ENCODE measurements around the gene SCT.
A peak's percentile ranks its signal among the peaks of the same experiment; 100 is the strongest.

Gene SCT

DNA sequence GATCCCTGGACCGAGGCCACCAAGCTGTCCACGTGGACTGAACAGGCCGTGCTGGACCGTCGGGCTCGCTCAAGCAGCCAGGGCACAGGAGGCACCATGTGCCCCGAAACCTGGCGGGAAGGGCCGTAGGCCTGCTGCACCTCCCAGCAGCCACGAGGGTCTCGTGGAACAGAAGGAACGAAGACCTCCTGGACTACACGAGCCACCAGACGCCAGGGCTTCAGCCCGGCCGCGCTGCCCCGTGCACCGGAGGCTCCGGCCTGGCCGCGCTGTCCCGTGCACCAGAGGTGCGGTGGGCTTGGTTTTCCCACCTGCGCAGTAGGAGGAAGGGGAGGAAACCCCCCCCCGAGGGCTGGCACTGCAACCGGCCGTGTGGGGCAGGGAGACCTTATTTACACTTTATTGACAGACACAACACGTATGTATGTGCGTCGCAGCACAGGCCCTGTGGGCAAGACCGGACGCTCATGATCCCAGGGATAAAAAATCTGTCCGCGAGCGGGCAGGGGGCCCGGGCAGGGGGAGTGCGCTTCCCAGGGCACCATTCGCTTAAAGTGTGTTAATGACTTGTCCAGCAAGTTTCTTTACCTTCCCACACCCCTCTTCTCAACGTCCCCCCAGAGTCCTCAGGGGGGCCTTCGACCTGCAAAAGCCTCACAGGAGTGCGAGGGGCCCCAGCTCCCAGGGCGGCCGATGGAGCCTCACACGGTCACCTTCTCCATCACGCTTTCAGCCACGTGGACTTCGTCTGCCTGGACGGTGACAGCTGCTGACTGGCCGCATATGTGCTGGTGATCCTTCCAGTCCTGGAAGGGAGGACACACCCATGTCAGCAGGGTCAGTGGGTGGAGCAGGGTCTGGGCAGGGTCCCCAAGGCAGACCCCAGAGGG, 17.1 kb upstream of the SCT start:
- no peak for DNase-seq

DNA sequence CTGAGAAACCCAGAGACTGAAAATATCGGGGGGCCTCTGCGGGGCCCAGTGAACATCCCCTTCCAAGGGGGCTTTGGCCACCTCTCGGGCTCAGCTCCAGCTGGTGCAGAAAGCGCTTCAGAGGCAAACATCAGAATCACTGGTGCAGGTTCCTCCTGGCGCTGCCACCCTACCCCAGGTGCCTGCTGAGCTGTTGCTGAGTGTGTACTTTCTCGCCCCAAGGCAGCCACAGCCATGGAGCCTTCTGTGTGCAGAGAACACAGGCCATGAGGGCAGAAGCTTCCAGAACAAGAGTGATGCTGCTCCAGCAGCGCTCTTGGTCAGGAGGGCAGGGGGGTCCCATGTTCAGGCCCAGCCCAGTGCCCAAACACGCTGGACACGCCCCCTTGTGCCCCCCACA, 16.4 kb upstream of the SCT start:
- no peak for DNase-seq

DNA sequence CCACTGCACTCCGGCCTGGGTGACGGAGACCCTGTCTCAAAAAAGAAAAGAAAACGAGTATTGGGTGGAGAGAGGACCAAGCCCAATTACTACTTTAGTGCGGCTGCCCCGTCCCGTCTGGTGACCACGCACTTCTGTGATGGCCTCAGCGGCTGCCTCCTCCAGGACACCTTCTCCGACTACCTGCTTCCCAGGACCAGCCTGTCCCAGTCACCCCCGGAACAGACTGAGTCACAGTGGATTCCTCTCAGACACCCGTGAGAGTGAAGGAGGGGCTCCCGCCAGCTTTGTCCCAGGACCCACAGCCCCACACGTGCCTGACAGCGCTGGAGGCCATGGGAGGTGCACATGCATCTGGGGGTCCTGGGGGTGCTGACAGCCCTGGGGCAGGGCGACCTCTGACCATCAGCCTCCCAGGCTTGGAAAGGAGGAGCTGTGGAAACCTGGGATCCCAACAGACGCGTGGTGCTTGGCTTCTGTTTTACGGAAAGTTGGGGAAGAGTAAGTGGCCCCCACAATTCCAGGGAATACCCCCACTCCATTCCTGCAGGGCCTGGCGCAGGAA, 14.9 kb upstream of the SCT start:
- no peak for DNase-seq

DNA sequence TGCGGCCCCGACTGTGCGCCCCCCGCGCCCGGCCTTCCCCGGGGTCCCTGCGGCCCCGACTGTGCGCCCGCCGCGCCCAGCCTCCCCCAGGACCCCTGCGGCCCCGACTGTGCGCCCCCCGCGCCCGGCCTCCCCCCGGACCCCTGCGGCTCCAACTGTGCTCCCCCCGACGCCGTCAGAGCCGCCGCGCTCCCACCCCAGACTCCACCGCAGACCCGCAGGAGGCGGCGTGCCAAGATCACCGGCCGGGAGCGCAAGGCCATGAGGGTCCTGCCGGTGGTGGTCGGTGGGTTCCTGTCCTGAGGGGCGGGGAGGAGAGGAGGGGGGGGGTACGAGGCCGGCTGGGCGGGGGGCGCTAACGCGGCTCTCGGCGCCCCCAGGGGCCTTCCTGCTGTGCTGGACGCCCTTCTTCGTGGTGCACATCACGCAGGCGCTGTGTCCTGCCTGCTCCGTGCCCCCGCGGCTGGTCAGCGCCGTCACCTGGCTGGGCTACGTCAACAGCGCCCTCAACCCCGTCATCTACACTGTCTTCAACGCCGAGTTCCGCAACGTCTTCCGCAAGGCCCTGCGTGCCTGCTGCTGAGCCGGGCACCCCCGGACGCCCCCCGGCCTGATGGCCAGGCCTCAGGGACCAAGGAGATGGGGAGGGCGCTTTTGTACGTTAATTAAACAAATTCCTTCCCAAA, 13.2 kb upstream of the SCT start:
- DNase-seq, result no peak

DNA sequence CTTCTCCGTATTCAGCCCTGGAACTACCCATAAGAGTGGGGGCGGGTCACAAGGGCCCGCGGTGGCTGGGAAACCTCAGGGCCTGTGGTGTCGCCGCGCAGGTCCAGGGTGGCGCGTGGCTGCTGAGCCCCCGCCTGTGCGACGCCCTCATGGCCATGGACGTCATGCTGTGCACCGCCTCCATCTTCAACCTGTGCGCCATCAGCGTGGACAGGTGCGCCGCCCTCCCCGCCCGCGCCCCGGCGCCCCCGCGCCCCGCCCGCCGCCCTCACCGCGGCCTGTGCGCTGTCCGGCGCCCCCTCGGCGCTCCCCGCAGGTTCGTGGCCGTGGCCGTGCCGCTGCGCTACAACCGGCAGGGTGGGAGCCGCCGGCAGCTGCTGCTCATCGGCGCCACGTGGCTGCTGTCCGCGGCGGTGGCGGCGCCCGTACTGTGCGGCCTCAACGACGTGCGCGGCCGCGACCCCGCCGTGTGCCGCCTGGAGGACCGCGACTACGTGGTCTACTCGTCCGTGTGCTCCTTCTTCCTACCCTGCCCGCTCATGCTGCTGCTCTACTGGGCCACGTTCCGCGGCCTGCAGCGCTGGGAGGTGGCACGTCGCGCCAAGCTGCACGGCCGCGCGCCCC, 12.5 kb upstream of the SCT start:
- no peak for DNase-seq

DNA sequence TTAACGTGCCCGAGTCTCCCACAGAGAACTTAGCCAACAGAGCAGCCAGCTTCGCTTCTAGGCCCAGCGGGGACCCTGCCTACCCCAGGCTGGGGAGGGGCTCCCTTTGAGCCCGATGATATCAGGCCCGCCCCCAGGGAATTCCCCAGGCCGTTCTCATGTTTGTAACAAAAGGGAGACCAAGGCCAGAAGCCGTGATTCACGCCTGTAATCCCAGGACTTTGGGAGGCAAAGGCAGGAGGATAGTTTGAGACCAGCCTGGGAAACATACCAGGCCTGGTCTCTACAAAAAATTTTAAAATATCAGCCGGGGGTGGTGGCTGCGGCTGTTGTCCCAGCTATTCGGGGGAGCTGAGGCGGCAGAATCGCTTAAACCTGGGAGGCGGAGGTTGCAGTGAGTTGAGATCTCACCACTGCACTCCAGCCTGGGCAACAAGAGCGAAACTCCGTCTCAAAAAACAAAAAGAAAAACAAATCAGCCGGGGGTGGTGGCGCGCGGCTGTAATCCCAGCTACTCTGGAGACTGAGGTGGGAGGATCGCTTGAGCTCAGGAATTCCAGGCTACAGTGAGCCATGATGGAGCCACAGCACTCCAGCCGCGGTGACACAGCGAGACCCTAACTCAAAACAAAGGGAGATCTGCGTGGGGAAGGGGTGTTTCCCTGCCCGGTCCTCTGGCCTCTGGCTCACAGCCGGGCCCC, 11.8 kb upstream of the SCT start:
- DNase-seq, result no peak

DNA sequence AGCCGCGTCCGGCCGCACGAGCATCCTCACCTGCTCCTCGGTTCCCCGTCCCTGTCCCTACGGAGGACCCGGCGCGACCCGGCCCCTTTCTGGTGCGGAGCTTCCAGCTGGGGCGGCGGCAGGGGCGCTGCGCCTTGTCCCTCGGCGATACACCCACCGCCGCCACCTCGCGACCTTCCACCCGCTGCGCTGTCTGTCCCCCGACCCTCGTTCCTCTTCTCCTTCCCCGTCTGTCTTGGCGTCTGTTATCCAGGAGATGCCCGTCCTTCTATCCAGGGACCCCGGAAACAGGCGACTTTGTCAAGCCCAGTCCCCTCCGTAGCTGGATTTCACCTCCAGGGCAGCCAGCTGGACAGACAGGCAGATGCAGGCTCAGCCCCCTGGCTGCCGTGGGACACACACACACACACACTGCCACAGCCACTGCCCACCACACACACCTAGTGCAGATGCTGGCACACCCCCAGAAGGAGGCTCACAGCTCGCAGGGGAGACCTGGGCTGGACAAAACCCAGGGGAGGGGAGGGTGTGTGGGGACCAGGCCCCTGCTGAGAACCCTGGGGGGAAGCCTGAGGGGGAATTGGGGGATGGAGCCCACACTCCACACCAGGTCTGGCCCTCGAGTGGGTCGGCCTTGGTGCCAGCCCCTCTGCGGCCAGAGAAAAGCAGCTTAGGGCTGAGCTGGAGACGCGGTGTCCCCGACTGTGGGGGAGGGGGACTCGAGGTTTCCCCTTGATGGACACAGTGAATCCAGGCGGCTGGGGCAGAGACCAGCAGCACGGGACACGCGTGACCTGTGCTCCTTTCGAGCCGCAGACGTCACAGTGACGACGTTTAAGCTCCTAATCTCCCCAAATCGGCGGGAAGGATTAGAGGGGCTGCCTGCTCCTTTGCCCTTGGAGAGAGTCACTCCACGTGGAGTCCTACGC, 10.9 kb upstream of the SCT start:
- no peak for DNase-seq

DNA sequence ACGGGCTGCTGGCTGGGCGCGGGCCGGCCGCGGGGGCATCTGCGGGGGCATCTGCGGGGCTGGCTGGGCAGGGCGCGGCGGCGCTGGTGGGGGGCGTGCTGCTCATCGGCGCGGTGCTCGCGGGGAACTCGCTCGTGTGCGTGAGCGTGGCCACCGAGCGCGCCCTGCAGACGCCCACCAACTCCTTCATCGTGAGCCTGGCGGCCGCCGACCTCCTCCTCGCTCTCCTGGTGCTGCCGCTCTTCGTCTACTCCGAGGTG, 10.3 kb upstream of the SCT start:
- DNase-seq, result no peak

DNA sequence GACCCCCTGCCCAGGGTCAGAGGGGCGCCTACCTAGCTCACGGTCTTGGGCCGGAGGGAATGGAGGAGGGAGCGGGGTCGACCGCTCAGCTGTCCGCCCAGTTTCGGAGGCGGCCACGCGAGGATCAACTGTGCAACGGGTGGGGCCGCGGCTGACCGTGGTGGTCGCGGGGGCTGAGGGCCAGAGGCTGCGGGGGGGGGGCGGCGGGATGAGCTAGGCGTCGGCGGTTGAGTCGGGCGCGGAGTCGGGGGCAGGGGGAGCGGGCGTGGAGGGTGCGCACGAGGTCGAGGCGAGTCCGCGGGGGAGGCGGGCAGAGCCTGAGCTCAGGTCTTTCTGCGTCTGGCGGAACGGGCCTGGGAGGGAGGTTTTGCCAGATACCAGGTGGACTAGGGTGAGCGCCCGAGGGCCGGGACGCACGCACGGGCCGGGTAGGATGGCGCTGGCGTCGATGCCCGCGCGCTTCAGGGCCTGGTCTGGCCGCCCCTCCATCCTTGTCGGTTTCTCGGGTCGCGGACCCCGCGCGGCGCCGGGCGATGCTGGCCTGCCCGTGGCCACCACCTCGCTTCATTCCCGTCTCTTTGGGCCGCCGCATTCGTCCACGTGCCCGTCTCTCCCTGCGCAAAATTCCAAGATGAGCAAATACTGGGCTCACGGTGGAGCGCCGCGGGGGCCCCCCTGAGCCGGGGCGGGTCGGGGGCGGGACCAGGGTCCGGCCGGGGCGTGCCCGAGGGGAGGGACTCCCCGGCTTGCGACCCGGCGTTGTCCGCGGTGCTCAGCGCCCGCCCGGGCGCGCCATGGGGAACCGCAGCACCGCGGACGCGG, 9.7 kb upstream of the SCT start, which contains the start of gene DRD4:
Gene DRD4, plus strand, starts transcription at position 759 of the 822 bp plus-strand sequence. Its CDS starts 36 bp downstream, at position 795.
- no peak for DNase-seq

DNA sequence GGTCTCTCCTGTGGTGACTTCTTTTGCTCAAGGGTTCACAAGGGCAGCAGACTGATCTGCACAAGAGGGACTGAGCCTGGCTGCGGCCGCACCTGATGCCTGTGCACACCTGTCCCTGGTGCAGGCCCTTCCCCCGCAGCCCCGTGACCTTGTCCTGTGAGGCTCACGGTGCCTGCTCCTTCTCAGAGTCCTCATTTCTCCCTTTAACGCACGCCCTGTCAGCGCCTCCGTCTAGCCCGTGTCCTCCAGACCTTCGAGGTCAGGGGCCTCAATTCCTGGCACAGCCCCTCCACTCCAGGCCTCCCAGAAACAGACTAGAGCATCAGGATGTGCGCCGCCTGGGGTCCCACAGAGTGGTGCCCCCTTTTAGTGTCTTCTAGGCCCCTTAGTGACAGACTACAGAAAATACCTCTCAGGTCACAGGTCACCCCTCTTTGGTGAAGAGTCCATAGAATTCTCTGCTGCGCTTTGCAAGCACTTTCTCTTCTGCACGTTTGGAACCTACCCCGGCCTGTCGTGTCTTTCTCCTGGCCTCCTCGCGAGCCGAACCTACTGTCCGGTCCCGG, 9.0 kb upstream of the SCT start:
- DNase-seq, result no peak

DNA sequence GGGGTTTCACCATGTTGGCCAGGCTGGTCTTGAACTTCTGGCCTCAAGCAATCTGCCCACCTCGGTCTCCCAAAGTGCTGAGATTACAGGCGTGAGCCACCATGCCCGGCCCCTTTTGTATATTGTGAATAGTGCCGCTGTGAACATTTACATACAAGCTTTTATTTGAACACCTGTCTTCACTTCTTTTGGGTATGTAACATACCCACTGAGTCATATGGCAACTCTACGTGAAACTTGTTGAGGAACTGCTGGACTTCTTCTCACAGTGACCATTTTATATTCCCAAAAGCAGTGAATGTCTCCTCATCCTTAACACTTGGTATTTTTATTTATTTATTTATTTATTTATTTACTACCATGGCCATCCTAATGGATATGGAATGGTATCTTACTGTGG, 3.9 kb upstream of the SCT start:
- no peak for DNase-seq

DNA sequence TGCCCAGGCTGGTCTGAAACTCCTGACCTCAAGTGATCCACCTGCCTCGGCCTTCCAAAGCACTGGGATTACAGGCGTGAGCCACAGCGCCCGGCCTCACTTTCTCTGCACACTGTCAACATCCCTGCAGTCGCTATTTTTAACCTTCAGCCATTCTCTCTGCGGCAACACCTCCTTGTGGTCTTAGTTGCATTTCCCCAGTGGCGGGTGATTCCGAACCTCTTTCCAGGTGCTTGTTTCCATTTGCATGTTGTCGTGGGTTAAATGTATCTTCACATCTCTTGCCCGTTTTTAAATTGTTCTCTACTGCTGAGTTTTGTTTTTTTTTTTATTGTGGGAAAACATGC, 2.2 kb upstream of the SCT start:
- peak in 1 of 3 experiments; percentile 48 for DNase-seq

DNA sequence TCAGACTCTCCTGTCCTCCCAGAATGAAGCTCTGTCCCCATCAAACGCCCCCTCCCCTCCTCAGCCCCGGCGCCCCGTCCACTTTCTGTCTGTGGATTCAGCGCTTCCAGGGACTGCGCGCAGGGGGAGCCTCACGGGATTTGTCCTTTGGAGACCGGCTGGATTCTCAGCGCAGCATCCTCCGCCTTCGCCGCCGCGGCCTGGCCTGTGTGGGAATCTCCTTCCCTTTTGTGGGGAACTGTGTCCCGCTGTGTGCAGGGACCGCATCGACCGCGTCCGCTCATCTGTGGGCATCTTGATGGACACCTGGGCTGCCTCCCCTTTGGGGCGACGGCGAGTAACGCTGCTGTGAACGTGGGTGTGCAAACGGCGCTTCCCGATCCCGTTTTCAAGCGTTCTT, 1.1 kb upstream of the SCT start:
- no peak for DNase-seq

DNA sequence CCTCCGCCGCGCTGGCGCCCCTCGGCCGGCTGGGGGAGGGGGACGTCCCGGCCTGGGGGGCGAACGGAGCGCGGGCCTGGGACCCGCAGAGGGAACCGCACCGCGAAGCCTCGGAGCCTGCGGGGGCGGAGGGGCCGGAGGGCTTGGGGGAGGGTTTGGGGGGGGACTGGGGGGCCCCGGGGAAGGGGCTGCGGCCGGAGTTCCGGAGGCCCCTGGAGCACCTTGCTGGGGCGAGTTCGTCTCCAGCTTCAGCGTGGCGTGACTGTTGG, 261 bp upstream of the SCT start:
- no peak for DNase-seq

DNA sequence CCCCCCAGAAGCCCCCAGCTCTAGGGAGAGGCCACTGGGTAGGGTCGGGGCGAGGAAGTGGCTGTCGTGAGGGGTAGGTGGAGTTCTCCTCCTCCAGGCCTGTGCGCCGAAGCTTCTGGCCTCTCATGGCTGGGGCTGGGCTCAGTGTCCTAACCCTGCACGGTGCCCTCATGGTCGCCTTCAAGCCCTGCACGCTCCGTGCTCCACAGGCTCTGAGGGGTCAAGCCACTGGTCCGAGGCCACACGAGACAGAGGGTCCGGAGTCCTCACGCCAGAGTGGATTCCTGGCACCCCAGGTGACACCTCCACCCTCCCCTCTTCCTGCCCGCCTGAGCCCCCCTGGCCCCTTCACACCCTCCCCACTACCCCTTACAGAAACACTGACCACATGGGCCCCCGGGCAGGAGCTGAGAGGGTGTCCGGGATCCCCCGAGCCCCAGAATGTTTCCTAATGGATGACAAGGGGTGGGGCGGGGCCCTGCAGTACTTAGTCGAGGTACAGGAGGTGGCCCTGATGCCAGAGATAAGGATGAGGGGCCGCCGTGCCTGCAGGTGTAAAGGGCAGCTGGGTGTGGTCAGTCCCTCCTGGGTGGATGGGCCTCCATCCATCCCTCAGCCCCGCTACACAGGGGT, 1.2 kb downstream of the SCT start:
- no peak for DNase-seq

DNA sequence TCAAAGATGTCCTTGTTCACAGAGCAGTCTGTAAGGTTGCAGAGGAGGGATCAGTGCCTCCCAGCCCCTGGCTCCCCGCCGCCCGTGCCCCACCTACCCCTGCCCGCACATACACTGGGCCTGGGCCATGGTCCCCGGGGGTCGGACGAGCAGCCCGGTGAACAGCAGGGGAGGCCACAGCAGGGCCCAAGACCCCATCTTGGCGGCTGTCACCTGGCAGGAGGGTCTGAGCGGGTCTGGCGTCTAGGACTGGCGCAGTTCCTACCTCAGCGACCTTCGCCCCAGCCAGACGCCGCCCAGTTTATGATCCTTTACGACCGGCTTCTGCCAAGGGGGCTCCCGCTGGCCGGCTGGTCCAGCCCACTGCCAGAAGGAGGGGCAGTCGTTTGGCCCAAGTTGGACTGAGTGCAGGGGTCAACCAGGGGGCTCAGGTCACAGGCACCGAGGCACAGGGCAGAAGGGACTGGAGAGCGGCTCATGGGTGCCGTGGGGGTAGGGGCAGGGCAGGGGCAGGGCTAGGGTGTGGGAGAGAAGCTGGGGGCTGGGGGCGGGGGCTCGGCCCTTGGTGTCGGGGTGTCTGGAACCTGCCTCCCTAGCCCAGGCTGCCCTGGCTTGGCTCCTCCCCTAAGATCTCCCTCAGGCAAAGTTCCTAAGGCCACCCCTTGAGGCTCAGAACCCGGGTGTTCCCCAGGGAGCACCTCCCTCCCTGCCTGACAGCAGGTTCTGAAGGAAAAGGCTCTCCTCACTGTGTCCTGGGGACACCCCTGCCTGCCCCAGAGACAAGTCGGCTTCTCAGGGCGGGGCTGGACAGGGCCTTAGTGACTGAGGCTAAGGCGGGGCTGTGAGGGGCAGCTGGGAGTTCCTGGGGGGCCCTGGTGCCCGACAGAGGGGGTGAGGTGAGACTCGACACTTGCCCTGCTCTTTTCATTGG, 2.0 kb downstream of the SCT start, which contains the start of gene CDHR5:
Gene CDHR5, minus strand, starts transcription at position 251 of the 931 bp plus-strand sequence. Its CDS starts 53 bp downstream, at position 198.
- no peak for DNase-seq

DNA sequence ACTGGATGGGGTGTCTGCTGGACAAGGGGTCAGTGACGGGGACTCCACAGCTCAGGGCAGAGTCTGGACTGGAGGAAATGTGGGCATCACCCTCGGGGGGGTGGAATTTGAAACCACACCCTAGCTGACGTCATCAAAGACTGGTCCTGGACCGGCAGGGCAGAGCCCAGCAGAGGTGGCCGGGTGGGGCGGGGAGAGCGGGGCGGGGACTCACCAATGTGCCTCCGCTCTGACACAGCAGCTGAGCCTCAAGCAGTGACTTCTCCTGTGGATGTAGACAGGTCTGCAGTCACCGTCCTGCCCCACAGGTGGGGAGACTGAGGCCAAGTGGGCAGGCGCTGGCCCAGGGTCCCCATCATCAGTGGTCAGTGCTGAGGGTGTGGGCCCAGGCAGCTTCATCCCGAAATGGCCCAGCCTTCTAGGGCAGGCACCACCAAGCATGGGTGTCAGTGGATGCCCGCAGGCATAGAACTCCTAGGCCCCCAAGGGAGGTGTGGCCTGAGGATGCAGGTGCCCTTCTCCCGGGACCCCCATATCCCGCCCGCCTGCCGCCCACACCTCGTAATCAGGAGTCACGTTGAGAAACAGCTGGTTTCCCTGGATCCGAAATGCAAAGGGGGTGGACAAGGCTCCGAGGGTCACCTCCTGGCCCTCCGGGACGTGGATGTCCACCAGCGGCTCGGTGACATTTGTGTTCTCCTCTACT, 2.8 kb downstream of the SCT start:
- no peak for DNase-seq

DNA sequence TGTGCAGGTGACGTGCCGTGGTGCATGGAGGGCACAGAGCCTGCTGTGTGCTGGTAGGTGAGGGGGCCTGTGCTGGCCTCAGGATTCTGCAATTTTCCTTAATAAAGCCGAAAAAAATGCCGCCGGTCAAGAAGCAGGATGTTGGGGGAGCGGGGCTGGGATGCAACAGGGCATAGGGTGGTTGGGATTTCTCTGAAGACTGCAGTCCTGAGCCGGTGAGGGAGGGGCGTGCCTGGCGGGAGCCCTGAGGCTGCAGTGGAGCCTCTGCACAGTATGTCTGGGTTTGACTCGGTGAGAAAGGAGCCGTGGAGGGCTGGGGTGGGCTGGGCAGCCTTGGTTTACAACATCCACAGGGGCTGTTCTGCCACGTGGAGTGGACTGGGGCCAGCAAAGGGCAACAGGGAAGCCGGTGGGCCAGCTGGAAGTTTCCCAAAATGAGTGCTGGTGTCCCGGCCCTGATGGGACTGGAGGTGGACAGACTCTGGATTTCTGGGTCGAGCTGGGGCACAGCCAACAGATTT, 3.6 kb downstream of the SCT start:
- DNase-seq, result no peak
